GM19025 (cell line): ENCODE data around the gene CCDC78.

Experiments
- ATAC-seq: cut with Tn5 transposase; IDR thresholded peaks from one replicate; pipeline ENCODE4 v1.9.1; 2021; ENCODE audit warnings: mild to moderate bottlenecking, low read depth, moderate library complexity; ENCODE audit not compliant: unreplicated experiment

The CCDC78 gene

GRCh38 chr16:726438-727290 is at the start of gene CCDC78, which contains the start of gene HAGHL:
Gene CCDC78 (minus strand): TSS chr16:726443. CDS start chr16:726367, 76 bp downstream.
Gene HAGHL (plus strand): TSS chr16:727106. CDS start chr16:727510, 404 bp downstream.
- ATAC-seq = no peak

- no peak for ATAC-seq
Measured at GRCh38 chr16:775236-775796, 49.1 kb upstream of the CCDC78 start.

GRCh38 chr16:774086-775001 is 48.1 kb upstream of the CCDC78 start:
- ATAC-seq = no peak

GRCh38 chr16:772959-773358 is 46.7 kb upstream of the CCDC78 start:
- ATAC-seq = no peak

GRCh38 chr16:770411-770810 is 44.2 kb upstream of the CCDC78 start:
- no peak for ATAC-seq

- no peak for ATAC-seq
Measured at GRCh38 chr16:769934-770333, 43.7 kb upstream of the CCDC78 start.

GRCh38 chr16:769184-769784 is 43.0 kb upstream of the CCDC78 start:
- no peak for ATAC-seq

- ATAC-seq = no peak
Measured at GRCh38 chr16:768428-768827, 42.2 kb upstream of the CCDC78 start.

- ATAC-seq = no peak
Measured at GRCh38 chr16:767743-768235, 41.5 kb upstream of the CCDC78 start.

- no peak for ATAC-seq
Measured at GRCh38 chr16:766820-767640, 40.8 kb upstream of the CCDC78 start.

GRCh38 chr16:766008-766819 is 40.0 kb upstream of the CCDC78 start:
- no peak for ATAC-seq

GRCh38 chr16:765488-765865 is 39.2 kb upstream of the CCDC78 start:
- ATAC-seq = no peak

GRCh38 chr16:764848-765487 is 38.7 kb upstream of the CCDC78 start:
- no peak for ATAC-seq

- ATAC-seq = no peak
Measured at GRCh38 chr16:764184-764750, 38.0 kb upstream of the CCDC78 start.

GRCh38 chr16:763369-764183 is 37.3 kb upstream of the CCDC78 start:
- no peak for ATAC-seq

GRCh38 chr16:762595-763268 is 36.5 kb upstream of the CCDC78 start:
- no peak for ATAC-seq
